Muscle layer of colon (tissue), 2 donors: ENCODE data around the gene UGT2B15.
"Not testable (repeated sequence)": the region's sequence is repeated elsewhere in the genome, so short reads cannot be mapped to it uniquely, and the experiment has no call there.

Source experiments
- H3K27ac ChIP-seq: one replicate; pipeline ENCODE4 v1.7.0; 2013; ENCODE audit warnings: low read depth, mild to moderate bottlenecking, low read length, moderate library complexity
- H3K27me3 ChIP-seq, 2 donors: one replicate each; pipeline ENCODE4 v1.7.0; 2013; ENCODE audit warnings: low read length in 2 of 2, mild to moderate bottlenecking in 2 of 2; ENCODE audit not compliant: insufficient read depth in 2 of 2, control insufficient read depth in 1 of 2
- H3K36me3 ChIP-seq: one replicate; pipeline ENCODE4 v1.7.0; 2013; ENCODE audit warnings: mild to moderate bottlenecking, low read length; ENCODE audit not compliant: insufficient read depth
- H3K4me1 ChIP-seq: one replicate; pipeline ENCODE4 v1.7.0; 2013; ENCODE audit warnings: mild to moderate bottlenecking, low read length; ENCODE audit not compliant: insufficient read depth
- H3K4me3 ChIP-seq, 2 donors: one replicate each; pipeline ENCODE4 v1.7.0; 2013; ENCODE audit warnings: low read length in 2 of 2, low read depth in 1 of 2, mild to moderate bottlenecking in 1 of 2, moderate library complexity in 1 of 2
- H3K9ac ChIP-seq: one replicate; pipeline ENCODE4 v1.7.0; 2013; ENCODE audit warnings: low read length
- H3K9me3 ChIP-seq: one replicate; pipeline ENCODE4 v1.7.0; 2013; ENCODE audit warnings: mild to moderate bottlenecking, low read length
- donor health status: abdominal sarcoma.
- donor health status: Adenocarcinoma of cecum.

Gene UGT2B15

GRCh38 chr4:68681298-68681697 lies 10.8 kb upstream of the UGT2B15 start:
- not testable (repeated sequence) for H3K9me3 ChIP-seq, H3K9ac ChIP-seq, H3K4me3 ChIP-seq, H3K27me3 ChIP-seq, H3K4me1 ChIP-seq, H3K27ac ChIP-seq, H3K36me3 ChIP-seq

GRCh38 chr4:68673143-68673542 lies 2.7 kb upstream of the UGT2B15 start:
- H3K27ac ChIP-seq: no peak overlapping the region
- H3K4me3 ChIP-seq: no peak overlapping the region
- H3K9ac ChIP-seq: no peak overlapping the region
- H3K27me3 ChIP-seq: no peaks in the 10 kb centered on the region
- H3K9me3 ChIP-seq: no peaks in the 10 kb centered on the region
- H3K36me3 ChIP-seq: no peaks in the 10 kb centered on the region
- H3K4me1 ChIP-seq: no peaks in the 10 kb centered on the region

- H3K36me3 ChIP-seq, H3K9ac ChIP-seq, H3K4me1 ChIP-seq, H3K4me3 ChIP-seq, H3K27ac ChIP-seq, H3K27me3 ChIP-seq, H3K9me3 ChIP-seq: not testable (repeated sequence)
These were observed 765 bp upstream of the UGT2B15 start for GRCh38 chr4:68671217-68671616.

- not testable (repeated sequence) for H3K4me1 ChIP-seq, H3K4me3 ChIP-seq, H3K9ac ChIP-seq, H3K9me3 ChIP-seq, H3K27ac ChIP-seq, H3K36me3 ChIP-seq, H3K27me3 ChIP-seq
These were observed 1.8 kb downstream of the UGT2B15 start for GRCh38 chr4:68668537-68669163.

- not testable (repeated sequence) for H3K27me3 ChIP-seq, H3K9ac ChIP-seq, H3K4me1 ChIP-seq, H3K9me3 ChIP-seq, H3K27ac ChIP-seq, H3K36me3 ChIP-seq, H3K4me3 ChIP-seq
These were observed 2.9 kb downstream of the UGT2B15 start for GRCh38 chr4:68667551-68667950.

- not testable (repeated sequence) for H3K9me3 ChIP-seq, H3K27ac ChIP-seq, H3K4me3 ChIP-seq, H3K36me3 ChIP-seq, H3K27me3 ChIP-seq, H3K9ac ChIP-seq, H3K4me1 ChIP-seq
These were observed 5.7 kb downstream of the UGT2B15 start for GRCh38 chr4:68664721-68665120.

- H3K27ac ChIP-seq, H3K27me3 ChIP-seq, H3K9me3 ChIP-seq, H3K36me3 ChIP-seq, H3K4me1 ChIP-seq, H3K9ac ChIP-seq, H3K4me3 ChIP-seq: not testable (repeated sequence)
These were observed 7.4 kb downstream of the UGT2B15 start for GRCh38 chr4:68662836-68663574.

GRCh38 chr4:68658672-68659071 lies 11.8 kb downstream of the UGT2B15 start:
- H3K4me1 ChIP-seq: no peaks in the 10 kb centered on the region
- H3K27ac ChIP-seq: no peak overlapping the region
- H3K36me3 ChIP-seq: no peaks in the 10 kb centered on the region
- no peak overlapping the region for H3K9ac ChIP-seq
- H3K9me3 ChIP-seq: no peaks in the 10 kb centered on the region
- H3K27me3 ChIP-seq: no peaks in the 10 kb centered on the region
- H3K4me3 ChIP-seq: no peak overlapping the region

GRCh38 chr4:68657022-68657594 lies 13.3 kb downstream of the UGT2B15 start:
- not testable (repeated sequence) for H3K9ac ChIP-seq, H3K9me3 ChIP-seq, H3K4me3 ChIP-seq, H3K27ac ChIP-seq, H3K4me1 ChIP-seq, H3K36me3 ChIP-seq, H3K27me3 ChIP-seq

GRCh38 chr4:68656445-68656973 lies 13.9 kb downstream of the UGT2B15 start:
- H3K27ac ChIP-seq, H3K4me3 ChIP-seq, H3K4me1 ChIP-seq, H3K9ac ChIP-seq, H3K27me3 ChIP-seq, H3K9me3 ChIP-seq, H3K36me3 ChIP-seq: not testable (repeated sequence)

GRCh38 chr4:68655764-68656444 lies 14.5 kb downstream of the UGT2B15 start:
- H3K9ac ChIP-seq: no peak overlapping the region
- no peaks in the 10 kb centered on the region for H3K9me3 ChIP-seq
- no peak overlapping the region for H3K4me3 ChIP-seq
- H3K4me1 ChIP-seq: no peaks in the 10 kb centered on the region
- no peak overlapping the region for H3K27ac ChIP-seq
- H3K27me3 ChIP-seq: no peaks in the 10 kb centered on the region
- H3K36me3 ChIP-seq: no peaks in the 10 kb centered on the region
